ENCODE data around the gene PRF1.

The PRF1 gene

DNA sequence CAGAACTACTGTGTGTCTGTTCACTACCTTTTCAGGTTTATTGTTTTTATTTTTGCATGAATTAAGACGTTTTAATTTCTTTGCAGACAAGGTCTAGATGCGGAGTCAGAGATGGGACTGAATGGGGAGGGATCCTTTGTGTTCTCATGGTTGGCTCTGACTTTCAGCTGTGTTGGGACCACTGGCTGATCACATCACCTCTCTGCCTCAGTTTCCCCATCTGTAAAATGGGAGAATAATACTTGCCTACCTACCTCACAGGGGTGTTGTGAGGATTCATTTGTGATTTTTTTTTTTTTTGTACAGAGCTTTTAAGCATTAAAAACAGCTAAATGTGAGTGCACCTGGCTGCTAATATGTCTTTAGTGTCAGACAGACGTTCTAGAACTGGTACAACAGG lies 34.4 kb downstream of the PRF1 start:
- no peak for TF ChIP-seq CEBPB (IDR thresholded peaks at IDR 0.05)
- TF ChIP-seq, protein P1, sequence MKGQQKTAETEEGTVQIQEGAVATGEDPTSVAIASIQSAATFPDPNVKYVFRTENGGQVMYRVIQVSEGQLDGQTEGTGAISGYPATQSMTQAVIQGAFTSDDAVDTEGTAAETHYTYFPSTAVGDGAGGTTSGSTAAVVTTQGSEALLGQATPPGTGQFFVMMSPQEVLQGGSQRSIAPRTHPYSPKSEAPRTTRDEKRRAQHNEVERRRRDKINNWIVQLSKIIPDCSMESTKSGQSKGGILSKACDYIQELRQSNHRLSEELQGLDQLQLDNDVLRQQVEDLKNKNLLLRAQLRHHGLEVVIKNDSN (IDR thresholded peaks at IDR 0.05), result no peak
- TF ChIP-seq TAF1 (IDR thresholded peaks at IDR 0.05; ENCODE audit: low read depth), result no peak
- no peak for TF ChIP-seq YY1 (IDR thresholded peaks at IDR 0.05; ENCODE audit: low read depth)
- TF ChIP-seq, protein P2, sequence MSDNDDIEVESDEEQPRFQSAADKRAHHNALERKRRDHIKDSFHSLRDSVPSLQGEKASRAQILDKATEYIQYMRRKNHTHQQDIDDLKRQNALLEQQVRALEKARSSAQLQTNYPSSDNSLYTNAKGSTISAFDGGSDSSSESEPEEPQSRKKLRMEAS (IDR thresholded peaks at IDR 0.05), result no peak
- TF ChIP-seq TEAD4 (IDR thresholded peaks at IDR 0.05), result no peak
- no peak for TF ChIP-seq EP300 (IDR thresholded peaks at IDR 0.05; ENCODE audit: borderline replicate concordance)
- no peak for TF ChIP-seq ZBTB7A (IDR thresholded peaks at IDR 0.05; ENCODE audit: low read depth)
- TF ChIP-seq, protein P3, sequence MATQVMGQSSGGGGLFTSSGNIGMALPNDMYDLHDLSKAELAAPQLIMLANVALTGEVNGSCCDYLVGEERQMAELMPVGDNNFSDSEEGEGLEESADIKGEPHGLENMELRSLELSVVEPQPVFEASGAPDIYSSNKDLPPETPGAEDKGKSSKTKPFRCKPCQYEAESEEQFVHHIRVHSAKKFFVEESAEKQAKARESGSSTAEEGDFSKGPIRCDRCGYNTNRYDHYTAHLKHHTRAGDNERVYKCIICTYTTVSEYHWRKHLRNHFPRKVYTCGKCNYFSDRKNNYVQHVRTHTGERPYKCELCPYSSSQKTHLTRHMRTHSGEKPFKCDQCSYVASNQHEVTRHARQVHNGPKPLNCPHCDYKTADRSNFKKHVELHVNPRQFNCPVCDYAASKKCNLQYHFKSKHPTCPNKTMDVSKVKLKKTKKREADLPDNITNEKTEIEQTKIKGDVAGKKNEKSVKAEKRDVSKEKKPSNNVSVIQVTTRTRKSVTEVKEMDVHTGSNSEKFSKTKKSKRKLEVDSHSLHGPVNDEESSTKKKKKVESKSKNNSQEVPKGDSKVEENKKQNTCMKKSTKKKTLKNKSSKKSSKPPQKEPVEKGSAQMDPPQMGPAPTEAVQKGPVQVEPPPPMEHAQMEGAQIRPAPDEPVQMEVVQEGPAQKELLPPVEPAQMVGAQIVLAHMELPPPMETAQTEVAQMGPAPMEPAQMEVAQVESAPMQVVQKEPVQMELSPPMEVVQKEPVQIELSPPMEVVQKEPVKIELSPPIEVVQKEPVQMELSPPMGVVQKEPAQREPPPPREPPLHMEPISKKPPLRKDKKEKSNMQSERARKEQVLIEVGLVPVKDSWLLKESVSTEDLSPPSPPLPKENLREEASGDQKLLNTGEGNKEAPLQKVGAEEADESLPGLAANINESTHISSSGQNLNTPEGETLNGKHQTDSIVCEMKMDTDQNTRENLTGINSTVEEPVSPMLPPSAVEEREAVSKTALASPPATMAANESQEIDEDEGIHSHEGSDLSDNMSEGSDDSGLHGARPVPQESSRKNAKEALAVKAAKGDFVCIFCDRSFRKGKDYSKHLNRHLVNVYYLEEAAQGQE (IDR thresholded peaks at IDR 0.05; ENCODE audit: low read depth), result no peak
- no peak for TF ChIP-seq RAD21 (IDR thresholded peaks at IDR 0.05; ENCODE audit: low read depth)
- no peak for TF ChIP-seq EGR1 (IDR thresholded peaks at IDR 0.05)
- no peak for TF ChIP-seq TCF12 (IDR thresholded peaks at IDR 0.05; ENCODE audit: low read depth)
- no peak for TF ChIP-seq NFIC (IDR thresholded peaks at IDR 0.05)
- TF ChIP-seq FOXM1 (IDR thresholded peaks at IDR 0.05; ENCODE audit: borderline replicate concordance, low read depth), result no peak
- TF ChIP-seq CREB1 (IDR thresholded peaks at IDR 0.05; ENCODE audit: low read depth), result no peak

DNA sequence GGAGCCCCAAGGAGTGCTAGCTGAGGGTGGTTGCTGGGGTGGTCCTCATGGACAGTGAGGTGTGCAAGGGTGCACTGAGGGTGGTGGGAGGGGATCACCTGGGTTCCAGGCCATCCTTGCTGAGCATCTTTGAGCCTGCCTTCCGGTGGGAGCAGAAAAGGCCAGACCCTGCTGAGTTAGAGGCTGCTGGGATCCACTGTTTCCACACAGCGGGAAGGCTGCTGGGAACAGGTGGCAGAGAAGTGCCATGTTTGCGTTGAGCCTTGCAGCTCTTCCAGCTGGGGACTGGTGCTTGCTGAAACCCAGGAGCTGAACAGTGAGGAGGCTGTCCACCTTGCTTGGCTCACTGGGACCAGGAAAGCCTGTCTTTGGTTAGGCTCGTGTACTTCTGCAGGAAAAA lies 34.9 kb downstream of the PRF1 start:
- no peak for TF ChIP-seq CREB1 (IDR thresholded peaks at IDR 0.05; ENCODE audit: low read depth)
- TF ChIP-seq, protein P2 (IDR thresholded peaks at IDR 0.05), result no peak

DNA sequence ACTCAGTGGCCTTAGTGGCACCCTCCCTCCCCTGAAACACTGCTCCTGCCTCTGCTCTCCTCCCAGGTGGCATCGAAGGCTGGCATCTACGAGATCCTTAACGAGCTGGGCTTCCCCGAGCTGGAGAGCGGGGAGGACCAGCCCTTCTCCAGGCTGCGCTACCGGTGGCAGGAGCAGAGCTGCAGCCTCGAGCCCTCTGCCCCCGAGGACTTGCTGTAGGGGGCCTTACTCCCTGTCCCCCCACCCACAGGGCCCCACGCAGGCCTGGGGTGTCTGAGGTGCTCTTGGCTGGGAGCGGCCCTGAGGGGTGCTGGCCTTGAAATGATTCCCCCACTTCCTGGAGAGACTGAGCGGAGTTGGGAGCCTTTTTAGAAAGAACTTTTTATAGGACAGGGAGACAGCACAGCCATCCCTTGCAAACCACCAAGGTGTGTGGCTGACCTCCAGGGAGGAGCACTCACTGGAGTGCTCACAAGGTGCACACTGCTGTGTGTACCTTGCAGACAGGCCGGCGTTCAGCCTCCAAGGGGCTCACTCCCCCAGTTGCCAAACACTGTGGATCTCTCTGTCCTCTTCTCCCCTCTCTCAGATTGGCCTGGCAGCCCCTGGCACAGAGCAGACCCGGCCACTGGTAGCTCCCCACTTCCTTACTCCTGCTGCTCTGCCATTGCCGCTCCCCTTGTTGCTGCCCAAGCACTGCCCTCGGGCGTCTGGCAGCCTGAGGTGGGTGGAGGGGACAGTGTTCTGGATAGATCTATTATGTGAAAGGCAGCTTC lies 35.8 kb downstream of the PRF1 start:
- TF ChIP-seq ZBTB7A (IDR thresholded peaks at IDR 0.05; ENCODE audit: low read depth) (no peak), RAD21 (IDR thresholded peaks at IDR 0.05; ENCODE audit: low read depth) (no peak), TCF12 (IDR thresholded peaks at IDR 0.05; ENCODE audit: low read depth) (no peak), YY1 (IDR thresholded peaks at IDR 0.05; ENCODE audit: low read depth) (no peak), EP300 (IDR thresholded peaks at IDR 0.05; ENCODE audit: borderline replicate concordance) (no peak), TAF1 (IDR thresholded peaks at IDR 0.05; ENCODE audit: low read depth) (no peak)

DNA sequence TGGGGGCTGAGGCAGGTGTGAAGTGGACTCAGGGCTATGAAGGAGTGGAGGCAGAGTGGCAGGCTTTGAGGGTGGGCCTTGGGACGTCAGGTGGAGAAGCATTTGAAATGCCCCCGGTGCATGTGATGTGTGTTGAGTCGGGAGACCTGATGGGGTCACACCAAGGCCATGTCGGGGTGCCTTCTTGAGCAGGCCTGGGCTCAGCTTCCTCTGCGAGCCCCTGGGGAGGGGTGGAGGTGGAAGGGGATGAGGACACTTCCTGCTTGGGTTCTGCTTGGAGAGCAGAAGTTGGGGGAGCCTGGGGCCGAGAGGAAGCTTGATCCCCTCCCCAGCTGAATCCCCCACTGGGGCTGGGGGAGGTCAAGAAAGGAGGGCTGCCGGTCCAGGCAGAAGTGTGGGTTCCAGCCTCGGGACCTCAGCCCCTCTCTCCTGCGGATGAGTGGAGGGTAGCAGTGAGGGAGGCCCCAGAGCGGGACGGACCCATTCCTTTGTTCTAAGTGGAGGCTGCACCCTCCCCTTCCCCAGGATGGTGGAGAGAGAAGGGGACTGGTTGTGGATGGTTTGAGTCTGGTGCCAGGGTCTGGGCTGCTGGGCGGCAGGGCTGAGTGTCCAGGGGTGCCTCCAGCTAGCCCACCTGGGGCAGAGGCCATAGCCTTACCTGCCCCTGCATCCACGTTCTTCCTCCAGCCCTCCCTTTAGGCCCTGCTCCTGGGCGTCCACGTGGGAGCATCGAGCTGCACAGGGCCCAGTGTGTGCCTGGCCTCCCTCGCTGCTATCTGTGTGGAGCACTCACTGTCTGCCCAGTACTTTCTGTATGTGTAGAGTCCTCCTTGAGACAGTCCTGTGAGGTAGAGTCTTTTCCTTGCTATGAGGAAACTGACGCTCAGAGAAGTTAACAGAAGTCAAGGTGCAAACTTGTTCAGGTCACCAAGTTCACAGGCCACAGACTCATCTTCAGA lies 36.7 kb downstream of the PRF1 start:
- TF ChIP-seq, protein P2 (IDR thresholded peaks at IDR 0.05), result no peak
- no peak for TF ChIP-seq TEAD4 (IDR thresholded peaks at IDR 0.05)

DNA sequence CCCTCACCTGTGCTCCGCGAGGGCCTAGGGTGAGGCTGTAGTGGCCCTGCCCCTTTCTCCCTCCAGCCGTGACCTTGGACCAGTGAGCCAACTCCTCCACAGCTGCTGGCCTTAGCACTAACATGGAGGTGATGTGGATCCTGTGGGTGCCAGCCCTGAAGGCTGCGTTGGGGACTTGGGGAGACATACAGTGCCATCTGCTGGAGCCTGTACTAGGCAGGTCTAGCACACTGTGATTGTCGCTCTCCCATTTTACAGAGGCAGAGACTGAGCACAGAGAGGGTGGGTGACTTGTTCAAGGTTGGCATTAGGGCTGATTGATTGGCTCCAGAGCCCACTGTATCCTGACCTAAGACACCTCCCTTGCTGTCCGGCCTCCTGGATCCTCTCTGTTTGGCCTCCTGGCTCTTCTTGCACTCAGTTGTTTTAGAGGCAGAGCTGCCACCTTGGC lies 37.6 kb downstream of the PRF1 start:
- TF ChIP-seq, protein P1 (IDR thresholded peaks at IDR 0.05), result no peak
- no peak for TF ChIP-seq YY1 (IDR thresholded peaks at IDR 0.05; ENCODE audit: low read depth)
- TF ChIP-seq, protein P3 (IDR thresholded peaks at IDR 0.05; ENCODE audit: low read depth), result no peak
- TF ChIP-seq, protein P2 (IDR thresholded peaks at IDR 0.05), result no peak
- TF ChIP-seq ZBTB7A (IDR thresholded peaks at IDR 0.05; ENCODE audit: low read depth), result no peak
- TF ChIP-seq CEBPB (IDR thresholded peaks at IDR 0.05), result no peak
- TF ChIP-seq NFIC (IDR thresholded peaks at IDR 0.05), result no peak
- TF ChIP-seq RAD21 (IDR thresholded peaks at IDR 0.05; ENCODE audit: low read depth), result no peak
- no peak for TF ChIP-seq TCF12 (IDR thresholded peaks at IDR 0.05; ENCODE audit: low read depth)
- no peak for TF ChIP-seq CREB1 (IDR thresholded peaks at IDR 0.05; ENCODE audit: low read depth)
- TF ChIP-seq TEAD4 (IDR thresholded peaks at IDR 0.05), result no peak
- no peak for TF ChIP-seq EP300 (IDR thresholded peaks at IDR 0.05; ENCODE audit: borderline replicate concordance)
- TF ChIP-seq EGR1 (IDR thresholded peaks at IDR 0.05), result no peak
- TF ChIP-seq FOXM1 (IDR thresholded peaks at IDR 0.05; ENCODE audit: borderline replicate concordance, low read depth), result no peak
- TF ChIP-seq TAF1 (IDR thresholded peaks at IDR 0.05; ENCODE audit: low read depth), result no peak
